HG03378 (cell line): ENCODE measurements around the gene DTX4.
A peak's percentile ranks its signal among the peaks of the same experiment; 100 is the strongest.

Source experiments
- ATAC-seq: cut with Tn5 transposase; IDR thresholded peaks from one replicate; pipeline ENCODE4 v1.9.1; 2021; ENCODE audit warnings: mild to moderate bottlenecking, moderate library complexity; ENCODE audit not compliant: unreplicated experiment

DTX4 gene

DNA sequence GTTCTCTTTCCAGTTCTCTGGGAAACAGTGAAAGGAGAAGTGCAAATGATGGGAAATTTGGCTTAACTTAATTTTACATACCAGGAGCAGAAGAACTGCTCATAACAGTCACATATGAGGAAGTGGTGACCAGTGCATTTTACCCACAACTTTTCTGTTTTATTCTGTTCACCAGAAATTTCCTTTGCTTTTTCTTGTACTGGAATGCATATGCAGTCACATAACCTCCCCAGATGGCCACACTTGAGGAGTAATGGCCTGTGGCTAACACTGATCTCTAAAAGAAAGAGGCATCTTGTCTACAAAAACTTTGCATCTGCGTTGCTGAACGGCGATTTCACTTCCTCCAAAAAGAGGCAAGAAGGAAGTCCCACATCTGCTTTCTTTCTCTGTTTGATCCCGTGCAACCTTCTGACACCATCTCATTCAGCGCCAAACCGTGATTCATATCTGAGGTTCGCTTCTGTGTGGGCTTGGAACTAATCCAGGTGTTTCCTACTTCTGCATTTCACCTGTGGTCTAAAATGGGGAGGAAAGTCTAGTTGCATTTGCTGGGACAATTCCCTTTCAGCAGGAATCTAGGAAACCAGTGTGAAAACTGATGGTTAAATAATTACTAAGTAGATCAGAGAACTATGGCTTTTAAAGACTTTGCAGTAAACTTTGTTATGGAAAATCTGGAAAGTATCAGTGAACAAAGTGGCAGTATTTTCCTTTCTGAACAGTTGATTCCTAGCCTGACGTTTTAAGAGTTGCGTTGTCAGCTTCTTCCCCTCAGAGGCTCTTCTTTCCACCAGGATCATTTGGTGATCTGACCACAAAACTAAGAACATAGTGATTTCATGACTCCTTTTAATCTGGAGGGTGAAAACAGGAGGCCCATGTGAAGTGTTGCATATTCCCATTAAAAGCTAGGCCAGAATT is 45.0 kb downstream of the DTX4 start:
- ATAC-seq = peak; percentile 92

DNA sequence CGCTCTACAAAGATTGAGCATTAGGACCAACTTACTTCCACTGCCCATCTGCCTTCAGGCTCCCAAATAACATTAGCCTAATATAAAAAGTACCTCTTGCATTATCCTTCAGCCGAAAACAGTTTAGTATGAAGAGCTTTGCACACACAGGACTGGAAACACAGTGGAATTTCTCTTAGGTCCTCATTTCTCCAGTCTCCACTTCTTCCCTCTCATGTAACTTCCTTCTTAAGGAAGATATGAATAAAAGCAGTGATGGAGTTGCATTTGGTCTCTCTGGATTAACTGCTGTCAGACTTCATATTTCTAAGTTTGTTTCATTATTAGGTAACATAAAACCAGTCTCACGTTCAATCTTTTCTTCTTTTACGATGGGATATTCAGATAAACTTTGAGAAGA is 46.4 kb downstream of the DTX4 start:
- no peak for ATAC-seq

DNA sequence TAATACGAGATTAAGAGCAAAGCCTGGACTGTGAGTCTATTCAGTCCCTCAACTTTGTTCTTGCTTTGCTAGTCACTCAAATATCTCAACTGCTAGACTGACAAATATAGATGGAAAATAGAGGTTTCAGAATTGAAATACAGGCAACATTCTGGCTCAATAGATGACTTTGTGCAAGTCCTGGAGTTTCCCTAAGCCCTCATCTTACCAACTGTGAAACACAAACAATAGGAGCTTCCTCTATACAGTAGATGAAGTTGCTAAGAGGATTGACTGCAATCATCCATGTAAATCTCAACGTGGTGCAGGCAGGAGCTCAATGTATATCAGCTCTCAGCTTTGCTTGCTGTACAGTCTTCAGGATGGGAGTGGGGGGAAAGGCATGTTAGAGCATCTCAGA is 47.0 kb downstream of the DTX4 start:
- ATAC-seq = no peak

DNA sequence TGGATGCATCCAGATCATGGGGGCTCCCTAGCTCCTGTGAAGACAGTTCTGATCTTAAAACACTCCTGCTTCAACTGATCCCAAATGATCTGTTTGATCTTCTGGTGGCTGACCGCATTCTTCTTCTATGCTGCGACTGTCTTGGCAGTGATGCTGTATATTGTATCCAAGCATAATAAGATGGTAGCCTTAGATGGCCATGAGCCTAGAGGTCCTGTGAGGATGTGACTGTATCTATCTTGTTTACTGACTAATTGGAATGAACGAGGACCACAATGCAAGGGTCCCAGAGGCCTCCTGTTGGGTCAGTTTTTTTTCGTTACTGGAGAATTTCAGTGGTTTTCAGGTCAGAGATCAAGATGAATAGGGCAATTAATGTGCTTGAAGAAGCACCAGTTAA is 47.9 kb downstream of the DTX4 start:
- no peak for ATAC-seq

DNA sequence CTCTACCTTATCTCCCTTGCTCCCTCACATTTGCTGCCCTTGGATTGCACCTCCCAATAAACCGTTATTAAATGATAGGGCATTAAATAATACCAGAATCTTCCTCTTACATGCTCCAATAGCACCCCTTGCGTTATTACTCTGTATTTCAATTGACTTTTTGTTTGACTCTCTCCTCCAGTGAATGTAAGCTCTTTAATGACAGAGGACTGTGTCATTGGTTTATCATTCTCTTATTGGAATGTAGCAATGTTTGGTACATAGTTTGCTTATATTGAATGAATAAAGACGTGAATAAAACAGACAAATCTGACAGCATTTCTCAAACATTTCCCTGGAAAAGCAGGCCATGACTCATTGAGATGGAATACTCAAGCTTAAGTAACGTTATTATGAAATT is 49.5 kb downstream of the DTX4 start:
- no peak for ATAC-seq

DNA sequence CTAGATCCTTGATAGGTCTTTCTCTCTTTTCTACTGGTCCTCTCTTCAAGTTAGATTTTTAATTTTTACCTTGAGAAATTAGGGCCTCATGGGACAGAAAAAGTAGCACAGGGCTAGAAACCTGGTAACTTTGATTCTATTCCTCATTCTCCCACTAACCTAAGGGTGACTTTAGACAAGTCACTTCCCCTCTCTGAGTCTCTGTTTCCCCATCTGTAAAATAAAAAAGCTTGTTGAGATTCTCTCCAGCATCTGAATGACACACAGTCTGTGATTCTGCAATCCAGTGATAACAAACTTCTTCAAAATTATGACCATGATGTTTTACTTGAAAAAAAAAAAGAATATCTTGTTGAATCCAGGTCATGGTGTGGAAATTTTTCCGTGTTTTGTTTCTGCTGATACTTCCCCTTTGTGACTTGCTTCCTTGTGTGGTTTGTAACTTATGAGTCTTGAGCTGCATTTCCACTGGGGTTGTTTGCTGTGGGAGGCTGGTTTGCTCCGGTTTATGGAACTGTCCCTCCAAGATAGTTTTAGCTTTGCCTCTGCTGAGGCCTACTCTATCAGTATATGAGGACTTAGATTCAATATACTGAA is 50.6 kb downstream of the DTX4 start:
- ATAC-seq = no peak

DNA sequence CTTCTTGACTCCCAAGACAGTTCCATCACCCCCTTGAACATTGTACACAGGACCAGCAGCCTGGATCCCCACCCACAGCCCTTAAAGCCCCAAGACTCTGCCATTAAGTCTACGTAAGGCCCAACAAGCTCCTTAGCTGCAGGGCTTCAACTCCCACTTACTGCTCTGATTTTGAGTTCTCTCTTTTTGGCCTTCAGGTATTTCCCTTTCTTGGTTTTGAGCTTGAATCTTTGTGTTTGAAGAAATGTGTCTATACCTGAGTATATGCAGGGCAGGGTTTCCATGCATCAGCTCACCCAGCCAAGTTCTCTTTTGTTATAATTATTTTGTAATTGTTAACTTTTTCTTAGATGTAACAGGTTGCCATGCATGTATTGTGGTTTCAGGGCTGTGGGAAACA is 51.2 kb downstream of the DTX4 start:
- no peak for ATAC-seq

DNA sequence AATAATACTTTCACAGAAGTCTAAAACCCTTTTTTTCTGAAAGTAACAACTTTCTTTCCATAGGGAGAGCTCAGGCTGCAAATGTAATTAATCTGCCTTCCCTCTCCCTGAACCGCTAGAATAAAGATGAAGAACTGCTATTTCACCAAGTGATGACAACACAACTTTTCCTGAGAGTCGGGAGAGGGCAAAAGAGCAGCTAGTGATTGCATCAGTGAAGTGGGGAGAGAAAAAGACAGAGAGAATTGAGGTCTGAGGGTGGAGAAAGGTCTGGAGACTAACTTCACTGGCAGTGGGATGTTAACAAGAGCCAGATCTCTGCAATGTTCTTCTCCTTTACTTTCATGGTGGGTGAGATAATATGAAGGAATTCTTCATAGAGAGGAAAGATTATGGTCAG is 51.7 kb downstream of the DTX4 start:
- ATAC-seq = no peak

DNA sequence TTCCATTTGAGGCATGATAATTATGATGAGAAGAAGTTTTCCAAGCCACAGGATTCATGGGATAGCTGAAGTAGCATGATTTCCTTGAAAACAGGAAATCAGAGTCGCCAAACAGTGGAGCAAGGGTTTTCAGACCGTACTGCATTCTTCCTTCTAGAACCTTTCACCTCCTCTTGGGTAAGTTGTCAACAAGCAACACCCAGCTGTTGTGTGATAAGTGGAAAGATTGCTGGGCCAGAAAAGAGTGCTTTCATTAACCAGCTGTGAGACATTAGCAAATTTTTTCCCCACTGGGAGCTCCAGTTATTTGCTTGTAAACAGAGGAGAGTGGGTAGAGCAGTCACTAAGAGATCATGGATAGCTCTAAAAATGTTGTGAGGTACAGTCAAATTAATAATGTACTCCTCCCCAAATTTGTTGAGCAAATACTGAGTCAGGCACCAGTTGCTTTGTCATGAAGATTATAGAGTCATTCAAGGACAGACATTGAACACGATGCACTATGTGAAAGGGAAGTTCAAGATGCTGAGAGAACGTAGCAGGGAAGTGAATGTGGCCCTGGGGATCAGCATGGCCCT is 52.5 kb downstream of the DTX4 start:
- ATAC-seq = no peak

DNA sequence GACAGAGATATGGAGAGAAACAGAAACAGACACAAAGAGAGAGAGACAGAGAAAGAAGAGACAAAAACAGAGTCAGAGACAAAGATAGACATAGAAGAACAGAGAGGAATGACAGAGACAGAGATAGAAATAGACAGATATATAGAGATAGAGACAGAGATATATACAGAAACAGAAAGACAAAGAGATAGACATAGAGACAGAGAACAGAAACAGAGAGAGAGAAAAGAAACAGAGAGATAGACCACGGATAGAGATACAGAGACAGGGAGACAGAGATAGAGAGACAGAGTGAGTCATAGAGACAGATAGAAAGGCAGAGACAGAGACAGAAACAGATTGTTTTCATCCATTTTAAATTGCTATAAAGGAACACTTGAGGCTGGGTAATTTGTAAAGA is 53.1 kb downstream of the DTX4 start:
- ATAC-seq = no peak

DNA sequence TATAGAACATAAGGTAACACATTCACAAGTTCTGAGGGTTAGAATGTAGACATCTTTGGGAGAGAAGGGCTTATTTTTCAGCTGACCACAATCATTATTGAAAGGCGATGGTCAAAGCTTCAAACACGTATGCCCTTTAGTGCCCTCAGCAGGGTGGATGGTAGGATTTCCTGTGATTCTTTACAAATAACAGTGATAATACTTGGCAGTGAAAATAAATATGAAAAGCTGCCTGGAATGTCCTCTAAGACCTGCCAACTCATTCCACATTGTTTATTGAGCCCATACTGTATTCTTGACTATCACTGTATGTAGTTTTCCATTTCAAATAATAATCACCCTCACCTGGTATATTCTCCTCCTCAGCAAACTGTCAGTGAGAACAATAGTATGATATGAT is 54.5 kb downstream of the DTX4 start:
- no peak for ATAC-seq

DNA sequence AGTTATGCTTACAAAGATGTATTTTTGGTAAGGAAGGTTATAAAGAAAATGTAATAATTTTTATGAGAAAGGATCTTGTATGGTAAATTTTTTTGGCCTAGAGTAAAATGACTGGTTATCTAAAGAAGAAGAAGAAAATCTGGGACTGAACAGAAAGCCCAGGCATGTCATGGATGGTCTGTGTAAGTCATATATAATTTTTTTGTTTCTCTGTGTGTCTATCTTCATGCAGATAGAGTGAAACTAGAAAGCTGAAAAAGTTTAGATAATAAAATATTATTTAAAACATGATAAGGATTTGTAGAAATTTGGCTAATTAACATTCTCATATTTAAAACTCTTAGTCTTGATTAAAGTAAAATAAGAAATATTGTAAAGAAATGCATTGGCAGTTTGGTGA is 68.4 kb downstream of the DTX4 start:
- ATAC-seq = no peak

DNA sequence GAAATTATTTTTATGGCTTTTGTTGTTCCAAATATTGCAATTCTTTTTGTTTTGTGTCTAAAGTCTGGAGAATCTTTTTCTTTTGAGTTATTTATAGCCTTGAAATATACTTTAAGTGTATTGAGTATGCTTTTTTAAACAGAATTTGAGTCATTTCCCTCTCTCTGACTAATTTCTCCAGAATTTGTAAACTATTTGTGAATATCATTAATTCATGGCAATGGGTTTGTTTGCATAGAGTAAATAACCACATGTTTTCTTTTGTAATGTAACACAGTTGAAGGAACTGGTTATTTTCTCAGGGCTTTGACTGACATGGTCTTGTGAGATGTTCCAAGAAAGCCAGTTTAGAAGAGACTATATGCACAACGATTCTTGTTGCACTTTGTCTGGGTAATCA is 71.7 kb downstream of the DTX4 start:
- ATAC-seq = no peak

DNA sequence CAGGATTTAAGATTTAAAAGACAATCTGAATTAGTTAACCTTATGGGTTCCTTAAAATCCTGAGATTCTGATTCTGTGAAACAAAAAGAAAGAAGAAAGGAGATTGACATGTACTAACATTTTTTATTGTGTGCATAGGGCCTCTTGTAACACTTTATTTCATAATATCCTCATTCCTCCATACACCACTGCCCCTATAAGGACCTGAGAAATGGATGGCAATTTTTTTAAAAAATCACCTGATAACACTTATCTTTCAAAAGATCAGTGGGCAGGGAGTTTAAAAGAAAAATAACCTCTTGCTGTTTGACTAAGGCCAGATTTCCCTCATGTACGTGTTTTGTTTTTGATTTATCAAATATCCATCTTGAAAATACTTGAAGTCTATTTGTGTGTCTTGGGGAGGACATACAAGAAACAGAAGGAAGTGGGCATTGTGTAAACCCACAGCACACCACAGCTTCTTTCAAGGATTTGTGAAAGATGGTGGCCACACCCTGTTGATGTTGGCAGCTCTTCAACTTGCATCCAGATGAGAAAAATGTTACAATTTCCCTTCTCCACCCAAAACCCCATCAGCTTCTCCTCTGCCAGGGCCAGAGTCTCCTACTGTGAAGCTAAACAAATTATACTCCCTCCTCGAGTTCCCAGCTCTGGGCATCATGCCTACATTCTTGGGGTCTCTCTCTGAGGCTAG is 75.7 kb downstream of the DTX4 start:
- ATAC-seq = no peak

DNA sequence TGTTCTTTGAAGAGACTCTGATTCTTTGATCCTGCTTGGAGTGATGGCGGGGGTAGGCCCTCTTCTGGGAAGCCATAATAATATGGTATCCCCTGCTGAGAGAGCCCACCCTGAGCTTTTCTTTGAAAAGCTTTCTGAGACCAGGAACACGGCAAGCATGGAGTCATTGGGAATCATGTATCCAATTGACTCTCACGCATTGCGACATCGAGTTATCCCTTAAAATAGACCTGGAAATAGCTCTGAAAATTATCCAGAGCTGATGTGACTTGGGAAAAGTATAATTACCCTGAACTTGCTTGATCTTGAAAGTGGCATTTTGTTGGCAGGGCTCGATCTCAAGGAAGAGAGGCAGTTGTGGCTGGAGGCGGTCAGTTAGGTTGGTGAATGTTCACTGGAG is 77.6 kb downstream of the DTX4 start:
- ATAC-seq = no peak

DNA sequence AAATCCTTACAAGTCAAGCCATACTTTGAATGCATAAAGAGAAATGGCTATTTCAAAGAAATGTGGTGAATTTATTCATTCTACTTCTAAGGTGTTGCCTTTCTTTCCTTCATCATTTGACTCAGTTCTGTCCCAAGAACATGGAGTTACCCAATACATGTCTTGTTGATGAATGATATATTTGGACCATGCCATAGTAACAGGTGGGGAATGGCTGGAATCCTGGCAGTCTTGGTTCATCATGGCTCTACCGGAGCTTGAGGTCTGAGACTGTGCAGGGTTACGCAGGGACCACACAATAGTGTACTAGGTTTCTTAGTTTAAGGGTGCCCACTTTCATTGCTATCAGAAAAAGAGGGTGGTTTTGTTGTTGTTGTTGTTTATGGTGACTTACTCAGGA is 81.1 kb downstream of the DTX4 start:
- ATAC-seq = no peak

DNA sequence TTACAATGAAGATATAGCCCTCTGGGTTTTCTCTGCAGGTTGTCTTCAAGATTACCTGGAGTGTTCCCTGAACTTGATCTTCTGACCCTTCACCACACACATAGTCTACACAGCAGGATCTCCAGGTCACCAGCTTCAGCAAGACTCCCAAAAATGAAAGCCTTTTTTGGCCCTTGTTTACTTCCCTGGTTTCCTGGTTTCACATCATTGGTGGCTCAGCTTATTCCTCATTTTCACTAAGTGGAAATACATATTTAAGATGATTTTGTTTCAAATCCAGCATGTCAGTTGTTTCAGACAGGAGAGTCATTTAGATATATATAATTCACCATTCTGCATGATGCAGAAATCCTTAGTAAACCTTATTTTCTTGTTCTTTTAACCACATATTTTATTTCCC is 82.4 kb downstream of the DTX4 start:
- no peak for ATAC-seq

DNA sequence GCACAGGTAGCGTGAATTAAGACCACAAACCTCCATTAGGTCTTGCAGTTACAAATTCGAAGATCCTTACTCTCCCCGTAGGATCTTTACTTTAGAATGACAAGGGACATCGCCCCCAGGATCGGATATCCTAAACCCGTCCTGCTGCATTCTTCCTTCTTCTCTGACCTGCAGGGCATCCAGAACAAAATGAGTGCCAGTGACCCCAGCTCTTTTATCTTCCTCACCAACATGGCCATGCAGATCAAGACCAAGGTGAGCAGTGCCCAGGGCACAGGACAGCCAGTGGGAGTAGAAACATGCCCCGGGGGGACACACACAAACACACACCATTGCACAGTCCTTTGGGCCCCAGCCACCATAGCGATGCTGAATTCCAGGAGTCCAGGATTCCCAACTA is 83.3 kb downstream of the DTX4 start:
- ATAC-seq = no peak
